Coronary artery (tissue), 2 donors: ENCODE data around the gene NEK2.
"Not testable (repeated sequence)": the region's sequence is repeated elsewhere in the genome, so short reads cannot be mapped to it uniquely, and the experiment has no call there.

Experiments
- DNase-seq: peaks from one replicate; pipeline ENCODE4 v3.0.0-alpha.2; 2017; ENCODE audit warnings: low spot score
- H3K27ac ChIP-seq, 2 donors: fragments of 200-600 bp; sonication (generic); one replicate each; pipeline ENCODE4 v1.5.1; 2016 to 2019
- H3K4me3 ChIP-seq: fragments of 200-600 bp; sonication (generic); 2 replicates; pipeline ENCODE4 v1.5.1; 2016; ENCODE audit warnings: mild to moderate bottlenecking, moderate library complexity
- TF ChIP-seq, protein P1 (sequence below): fragments of 200-600 bp; sonication (generic); IDR thresholded peaks from one replicate; pipeline ENCODE4 v1.5.1; 2019; ENCODE audit warnings: antibody characterized with exemption

NEK2 gene

DNA sequence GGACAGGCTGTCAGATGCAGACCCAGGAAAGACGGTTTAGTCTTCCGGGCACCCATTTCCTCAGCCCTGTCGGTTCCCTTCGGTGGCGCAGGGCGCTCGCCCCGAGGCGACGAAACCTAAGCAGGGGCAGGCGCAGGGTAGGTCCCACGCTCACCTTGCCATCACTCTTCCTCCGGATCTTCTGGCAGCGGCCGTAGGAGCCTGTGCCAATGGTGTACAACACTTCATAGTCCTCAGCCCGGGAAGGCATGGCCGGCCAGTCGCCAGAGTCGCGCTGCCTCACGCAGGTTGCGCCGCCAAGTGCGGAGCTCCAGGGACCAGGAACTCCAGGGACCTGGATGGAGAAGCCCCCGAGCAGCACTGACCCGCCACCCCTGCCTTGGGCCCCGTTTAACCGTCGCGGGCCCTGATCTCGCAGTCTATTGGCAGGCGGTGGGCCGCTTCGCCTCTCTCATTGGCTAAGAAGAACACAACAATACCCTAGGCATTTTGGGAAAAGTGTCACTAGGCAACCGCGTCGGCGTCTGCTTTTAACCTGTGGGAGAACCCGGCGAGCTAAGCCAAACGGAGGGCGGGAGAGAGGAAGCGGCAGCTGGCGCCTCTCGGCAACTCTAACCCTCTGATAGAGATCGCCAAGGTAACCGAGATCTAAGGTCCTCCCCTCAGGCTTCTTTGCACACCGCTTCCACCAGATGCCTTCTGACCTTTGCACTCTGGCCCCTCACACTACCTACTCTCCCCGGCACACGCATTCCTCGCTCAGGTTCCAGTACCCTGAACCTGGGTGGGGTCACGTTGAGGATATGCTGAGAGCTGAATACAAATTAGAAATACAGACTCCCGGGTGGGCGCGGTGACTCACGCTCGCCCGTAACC, at the start of gene NEK2:
Gene NEK2 (minus strand): TSS at position 392 of the 876 bp plus-strand sequence. CDS start 142 bp downstream, at position 250.
- peak within 1 kb of the TSS; percentile 67 for H3K4me3 ChIP-seq
- DNase-seq, result peak; percentile 86
- TF ChIP-seq, protein P1, sequence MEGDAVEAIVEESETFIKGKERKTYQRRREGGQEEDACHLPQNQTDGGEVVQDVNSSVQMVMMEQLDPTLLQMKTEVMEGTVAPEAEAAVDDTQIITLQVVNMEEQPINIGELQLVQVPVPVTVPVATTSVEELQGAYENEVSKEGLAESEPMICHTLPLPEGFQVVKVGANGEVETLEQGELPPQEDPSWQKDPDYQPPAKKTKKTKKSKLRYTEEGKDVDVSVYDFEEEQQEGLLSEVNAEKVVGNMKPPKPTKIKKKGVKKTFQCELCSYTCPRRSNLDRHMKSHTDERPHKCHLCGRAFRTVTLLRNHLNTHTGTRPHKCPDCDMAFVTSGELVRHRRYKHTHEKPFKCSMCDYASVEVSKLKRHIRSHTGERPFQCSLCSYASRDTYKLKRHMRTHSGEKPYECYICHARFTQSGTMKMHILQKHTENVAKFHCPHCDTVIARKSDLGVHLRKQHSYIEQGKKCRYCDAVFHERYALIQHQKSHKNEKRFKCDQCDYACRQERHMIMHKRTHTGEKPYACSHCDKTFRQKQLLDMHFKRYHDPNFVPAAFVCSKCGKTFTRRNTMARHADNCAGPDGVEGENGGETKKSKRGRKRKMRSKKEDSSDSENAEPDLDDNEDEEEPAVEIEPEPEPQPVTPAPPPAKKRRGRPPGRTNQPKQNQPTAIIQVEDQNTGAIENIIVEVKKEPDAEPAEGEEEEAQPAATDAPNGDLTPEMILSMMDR, result no peak
- H3K27ac ChIP-seq, result no peak within 1 kb of the TSS

DNA sequence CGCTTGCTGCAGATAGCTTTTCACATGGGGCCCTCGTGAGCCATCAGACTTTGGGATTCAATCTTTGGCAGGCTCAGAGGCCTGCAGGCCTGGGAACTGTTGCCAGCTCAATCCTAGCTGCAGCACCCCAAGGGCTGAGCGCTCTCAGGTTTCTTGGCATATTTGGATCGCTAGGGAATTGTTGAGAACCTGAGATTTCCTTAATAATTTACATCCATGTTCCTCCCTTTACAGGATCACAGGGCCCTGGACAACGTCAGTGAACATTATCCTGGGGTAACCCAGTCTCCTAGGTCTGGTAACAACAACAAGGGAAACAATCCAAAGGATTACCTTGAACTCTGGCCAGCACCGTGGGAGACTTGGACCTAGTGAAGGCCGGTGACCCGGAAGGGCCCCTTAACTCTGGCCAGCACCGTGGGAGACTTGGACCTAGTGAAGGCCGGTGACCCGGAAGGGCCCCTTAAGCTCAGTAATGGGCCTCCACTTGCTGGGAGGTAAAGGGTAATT, 49.3 kb upstream of the NEK2 start:
- Histone ChIP-seq H3K27ac (no peak overlapping the region), H3K4me3 (no peak overlapping the region)
- DNase-seq, result no peak
- TF ChIP-seq, protein P1, result no peak

DNA sequence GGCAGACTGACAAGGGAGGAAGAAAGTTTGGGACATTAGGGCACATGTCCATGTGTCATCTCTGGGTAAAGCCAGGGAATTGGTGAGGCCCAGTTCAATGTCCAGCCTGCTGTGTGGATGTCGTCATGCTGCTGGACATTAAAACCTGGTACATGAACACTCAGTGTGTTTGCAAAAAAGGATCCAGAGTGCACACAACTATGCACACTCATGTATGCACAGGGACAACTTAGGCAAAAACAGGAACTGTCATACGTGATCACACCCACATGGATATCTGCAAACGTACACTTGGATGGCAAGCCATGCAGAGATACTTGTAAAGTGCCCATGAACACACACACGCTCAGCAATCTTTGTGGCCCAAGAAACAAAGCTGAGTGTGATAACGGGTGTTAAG, 47.9 kb upstream of the NEK2 start:
- Histone ChIP-seq H3K27ac (no peak overlapping the region), H3K4me3 (no peak overlapping the region)
- TF ChIP-seq, protein P1, result no peak
- DNase-seq, result no peak

DNA sequence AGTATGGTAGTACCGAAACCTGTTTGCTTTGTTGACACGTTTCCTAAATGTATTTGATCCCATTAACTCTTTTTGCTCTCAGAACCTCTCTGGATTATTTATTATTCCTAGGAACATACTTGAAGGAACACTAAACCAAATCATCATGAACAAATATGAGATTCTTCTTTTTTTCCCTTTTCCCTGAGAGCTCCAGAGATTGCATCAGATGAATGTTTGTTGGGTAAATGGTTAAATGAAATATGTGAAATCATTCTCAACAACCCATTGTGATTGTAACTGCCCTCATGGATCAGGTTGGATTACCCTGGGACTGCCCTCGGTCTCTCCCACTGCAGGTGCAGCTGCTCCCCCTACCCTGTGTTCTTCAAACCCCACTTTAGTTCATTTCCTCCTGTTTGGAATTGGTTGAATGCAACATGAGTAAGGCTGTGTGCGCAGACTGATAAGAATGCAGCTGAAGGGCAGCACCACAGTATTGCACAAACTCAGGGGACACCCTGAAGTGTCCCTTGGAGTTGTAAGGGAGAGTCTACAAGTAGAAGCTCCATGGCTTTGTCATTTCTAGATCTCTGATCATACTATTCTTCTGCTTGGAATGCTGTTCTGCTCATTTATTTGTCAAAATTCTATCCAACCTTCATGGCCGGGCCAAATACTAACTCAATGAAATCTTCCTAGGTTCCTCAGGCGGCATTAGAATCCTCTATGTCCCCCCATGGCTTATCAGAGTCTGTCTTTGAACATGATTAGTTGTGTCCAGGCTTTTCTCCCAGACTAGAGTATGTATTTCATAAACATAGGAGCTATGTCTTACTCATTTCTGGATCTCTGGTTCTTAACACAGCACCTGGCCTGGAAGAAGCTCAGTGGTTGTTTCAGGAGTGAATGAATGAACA, 47.1 kb upstream of the NEK2 start:
- TF ChIP-seq, protein P1, result no peak
- no peak overlapping the region for H3K27ac ChIP-seq
- H3K4me3 ChIP-seq, result no peak overlapping the region
- no peak for DNase-seq

DNA sequence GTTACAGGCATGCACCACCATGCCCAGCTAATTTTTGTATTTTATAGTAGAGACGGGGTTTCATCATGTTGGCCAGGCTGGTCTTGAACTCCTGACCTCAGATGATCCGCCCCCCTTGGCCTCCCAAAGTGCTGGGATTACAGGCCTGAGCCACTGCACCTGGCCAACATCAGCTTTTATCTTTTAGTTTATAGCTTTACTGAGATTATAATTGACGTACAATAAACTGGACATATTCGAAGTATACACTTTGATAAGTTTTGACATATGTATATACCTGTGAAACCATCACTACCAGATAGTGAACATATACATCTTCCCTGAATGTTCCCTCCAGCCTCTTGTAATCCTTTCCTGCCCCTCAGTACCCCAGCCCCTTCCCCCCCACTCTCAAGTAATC, 41.1 kb upstream of the NEK2 start:
- not testable (repeated sequence) for H3K4me3 ChIP-seq, DNase-seq, H3K27ac ChIP-seq

DNA sequence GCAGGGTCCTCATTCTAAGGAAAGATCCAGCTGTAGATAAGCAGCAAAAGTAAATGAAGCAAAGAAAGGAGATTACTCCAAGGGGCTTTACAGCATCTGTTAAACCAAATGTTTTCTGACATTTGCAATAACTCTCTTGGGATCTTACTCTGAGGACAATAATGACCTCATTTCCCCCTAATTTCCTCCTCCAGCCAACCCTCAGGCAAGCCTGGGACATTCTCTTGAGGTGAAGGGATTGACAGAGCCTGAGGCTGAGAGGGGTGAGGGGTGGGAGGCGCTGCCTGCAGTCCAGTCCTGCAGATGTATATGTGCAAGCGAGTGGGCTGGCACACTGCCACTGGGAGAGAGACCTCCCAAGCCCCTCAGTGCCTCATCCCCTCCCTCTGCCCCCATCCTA, 40.5 kb upstream of the NEK2 start:
- Histone ChIP-seq H3K27ac (no peak overlapping the region), H3K4me3 (no peak overlapping the region)
- TF ChIP-seq, protein P1, result no peak
- DNase-seq, result no peak

DNA sequence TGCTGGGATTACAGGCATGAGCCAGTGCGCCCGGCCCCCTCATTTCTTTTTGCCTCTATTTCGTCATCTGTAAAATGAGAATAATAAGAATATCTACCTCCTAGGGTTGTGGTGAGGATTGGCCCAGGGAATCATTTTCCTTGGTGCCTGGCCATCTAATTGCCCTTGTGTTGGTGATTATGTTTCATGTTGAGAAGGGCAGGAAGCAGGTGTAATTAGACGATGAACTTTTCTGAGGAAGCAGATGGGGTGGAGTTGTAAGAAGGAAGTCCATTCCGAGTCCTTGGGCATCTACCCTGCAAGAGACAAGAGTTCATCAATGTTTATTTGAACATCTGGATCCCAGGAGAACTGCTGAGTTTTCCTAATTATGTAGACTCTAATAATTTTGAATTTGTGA, 38.7 kb upstream of the NEK2 start:
- H3K27ac ChIP-seq, result no peak overlapping the region

More for the DNA sequence above, 38.7 kb upstream of the NEK2 start:
- H3K4me3 ChIP-seq, result no peak overlapping the region
- no peak for DNase-seq
- TF ChIP-seq, protein P1, result no peak
